Type B pancreatic cell (in vitro differentiated cells): Measurements from ENCODE around the gene MATCAP1. TPM values are rescaled to one million over a fixed set of nuclear protein-coding genes. Genes with fewer than 3 reads are reported as not detected.

ENCODE experiments used
- DNase-seq: peaks from one replicate; pipeline ENCODE4 v3.0.0; 2021; ENCODE audit warnings: mixed read lengths; ENCODE audit not compliant: unreplicated experiment; ENCODE audit errors: extremely low spot score
- H3K27ac Mint-ChIP-seq: 2 replicates; pipeline ENCODE4 v1.8.0; 2021; ENCODE audit warnings: mild to moderate bottlenecking, mixed read lengths
- H3K27me3 Mint-ChIP-seq: 2 replicates; pipeline ENCODE4 v1.8.0; 2021; ENCODE audit warnings: mixed read lengths
- H3K36me3 Mint-ChIP-seq: 2 replicates; pipeline ENCODE4 v1.8.0; 2021; ENCODE audit warnings: mixed read lengths
- H3K4me1 Mint-ChIP-seq: one replicate; pipeline ENCODE4 v1.8.0; 2021; ENCODE audit warnings: mixed read lengths; ENCODE audit not compliant: unreplicated experiment
- H3K4me3 Mint-ChIP-seq: 2 replicates; pipeline ENCODE4 v1.8.0; 2021; ENCODE audit warnings: mild to moderate bottlenecking, mixed read lengths
- H3K9me3 Mint-ChIP-seq: 2 replicates; pipeline ENCODE4 v1.8.0; 2021; ENCODE audit warnings: mixed read lengths
- CTCF ChIP-seq: fragments of 200-600 bp; sonication (generic); conservative IDR thresholded peaks from 2 replicates; pipeline ENCODE4 v1.5.0; 2021; ENCODE audit warnings: antibody characterized with exemption, mild to moderate bottlenecking
- total RNA-seq: library from RNA; stranded (reverse); gene quantifications from 2 replicates; pipeline ENCODE4 v1.2.1, GENCODE V29; 2021; ENCODE audit warnings: low replicate concordance

Gene MATCAP1
- total RNA-seq, 1 donor from 2014 or later, result 77.8 TPM

GRCh38 chr16:67173808-67174705 lies 9.7 kb downstream of the MATCAP1 start:
- H3K27me3 Mint-ChIP-seq, result peaks cover 69% of the 10 kb centered on the region
- peak; percentile 36 for TF ChIP-seq CTCF
- no peaks in the 10 kb centered on the region for H3K9me3 Mint-ChIP-seq
- peaks cover 29% of the 10 kb centered on the region for H3K4me1 Mint-ChIP-seq
- DNase-seq, result no peak
- peaks cover 8% of the 10 kb centered on the region for H3K36me3 Mint-ChIP-seq
- H3K4me3 Mint-ChIP-seq, result peak overlapping the region; percentile 88
- peak overlapping the region; percentile 94 for H3K27ac Mint-ChIP-seq

GRCh38 chr16:67173323-67173722 lies 10.4 kb downstream of the MATCAP1 start:
- no peak for DNase-seq
- Mint-ChIP-seq H3K27ac (peak overlapping the region; percentile 94), H3K36me3 (peaks cover 8% of the 10 kb centered on the region), H3K4me3 (peak overlapping the region; percentile 88), H3K27me3 (peaks cover 70% of the 10 kb centered on the region), H3K4me1 (peaks cover 29% of the 10 kb centered on the region), H3K9me3 (no peaks in the 10 kb centered on the region)
- TF ChIP-seq CTCF, result no peak

- H3K4me1 Mint-ChIP-seq, result peaks cover 24% of the 10 kb centered on the region
- no peak for DNase-seq
- H3K27ac Mint-ChIP-seq, result peak overlapping the region; percentile 88
- H3K27me3 Mint-ChIP-seq, result peaks cover 81% of the 10 kb centered on the region
- H3K4me3 Mint-ChIP-seq, result peak overlapping the region; percentile 88
- no peak for TF ChIP-seq CTCF
- H3K9me3 Mint-ChIP-seq, result no peaks in the 10 kb centered on the region
- H3K36me3 Mint-ChIP-seq, result no peaks in the 10 kb centered on the region
These were observed 12.7 kb downstream of the MATCAP1 start for GRCh38 chr16:67170949-67171649.

GRCh38 chr16:67170168-67170948 lies 13.4 kb downstream of the MATCAP1 start, which contains the start of gene NOL3:
TSS of gene NOL3 (plus strand) at chr16:67170538.
- Mint-ChIP-seq H3K27me3 (peaks cover 82% of the 10 kb centered on the region), H3K4me3 (peak within 1 kb of the TSS; percentile 88), H3K9me3 (no peaks in the 10 kb centered on the region), H3K27ac (peak within 1 kb of the TSS; percentile 88), H3K4me1 (peaks cover 24% of the 10 kb centered on the region), H3K36me3 (no peaks in the 10 kb centered on the region)
- no peak for DNase-seq
- TF ChIP-seq CTCF, result no peak

GRCh38 chr16:67169642-67170167 lies 14.1 kb downstream of the MATCAP1 start:
- H3K36me3 Mint-ChIP-seq, result no peaks in the 10 kb centered on the region
- H3K9me3 Mint-ChIP-seq, result no peaks in the 10 kb centered on the region
- DNase-seq, result no peak
- H3K27ac Mint-ChIP-seq, result peak overlapping the region; percentile 88
- peaks cover 24% of the 10 kb centered on the region for H3K4me1 Mint-ChIP-seq
- peak overlapping the region; percentile 88 for H3K4me3 Mint-ChIP-seq
- peaks cover 84% of the 10 kb centered on the region for H3K27me3 Mint-ChIP-seq
- TF ChIP-seq CTCF, result peak; percentile 85
